Vagina (tissue), 2 donors: ENCODE data around the gene DIAPH3. TPM values are rescaled to one million over a fixed set of nuclear protein-coding genes. Genes with fewer than 3 reads are reported as not detected.

Experiments
- DNase-seq, 2 donors: peaks; one replicate each; pipeline ENCODE4 v3.0.0-alpha.2; 2017; ENCODE audit errors: extremely low spot score in 2 of 2
- H3K27ac ChIP-seq: fragments of 200-600 bp; sonication (generic); one replicate; pipeline ENCODE4 v1.5.1; 2019
- H3K27me3 ChIP-seq: fragments of 200-600 bp; sonication (generic); one replicate; pipeline ENCODE4 v1.5.1; 2019
- H3K36me3 ChIP-seq, 2 donors: fragments of 200-600 bp; sonication (generic); one replicate each; pipeline ENCODE4 v1.5.1; 2017 to 2019
- H3K4me1 ChIP-seq: fragments of 200-600 bp; sonication (generic); one replicate; pipeline ENCODE4 v1.5.1; 2019
- H3K4me3 ChIP-seq, 2 donors: fragments of 200-600 bp; sonication (generic); 1 replicate in 1 of 2; 2 replicates in 1 of 2; pipeline ENCODE4 v1.5.1; 2016 to 2019
- H3K9me3 ChIP-seq: fragments of 200-600 bp; sonication (generic); one replicate; pipeline ENCODE4 v1.5.1; 2019
- POLR2A ChIP-seq, 2 donors: fragments of 450-650 bp; IDR thresholded peaks; one replicate each; pipeline ENCODE4 v1.6.1; 2017; ENCODE audit warnings: antibody characterized with exemption in 2 of 2, mild to moderate bottlenecking in 2 of 2, moderate library complexity in 2 of 2
- POLR2AphosphoS5 ChIP-seq, 2 donors: sonication (generic); formaldehyde crosslinking; IDR thresholded peaks; one replicate each; pipeline ENCODE4 v1.9.0; 2017; ENCODE audit warnings: antibody characterized with exemption in 2 of 2, mild to moderate bottlenecking in 2 of 2, low read depth in 1 of 2; ENCODE audit not compliant: insufficient read depth in 1 of 2
- intact Hi-C: fragments of 100-400 bp; cut with DNase I; formaldehyde crosslinking; loops from one replicate; pipeline ENCODE4 v1.15.1; 2023
- total RNA-seq: library from RNA; depleted of rRNA; stranded (reverse); fragments of >200 nt; gene quantifications from one replicate; pipeline ENCODE4 v1.2.3, GENCODE V29; 2016
- TF ChIP-seq, protein P1 (sequence below), 3 experiments: fragments of 450-650 bp in 2 of 3; fragments of 200-600 bp in 1 of 3; sonication (generic) in 1 of 3; IDR thresholded peaks; one replicate each; pipeline ENCODE4 v1.5.1; 2017 to 2019; ENCODE audit warnings: antibody characterized with exemption in 3 of 3, mild to moderate bottlenecking in 2 of 3, moderate library complexity in 2 of 3

The DIAPH3 gene
- total RNA-seq, 1 donor from 2014 or later: 1.2 TPM

DNA sequence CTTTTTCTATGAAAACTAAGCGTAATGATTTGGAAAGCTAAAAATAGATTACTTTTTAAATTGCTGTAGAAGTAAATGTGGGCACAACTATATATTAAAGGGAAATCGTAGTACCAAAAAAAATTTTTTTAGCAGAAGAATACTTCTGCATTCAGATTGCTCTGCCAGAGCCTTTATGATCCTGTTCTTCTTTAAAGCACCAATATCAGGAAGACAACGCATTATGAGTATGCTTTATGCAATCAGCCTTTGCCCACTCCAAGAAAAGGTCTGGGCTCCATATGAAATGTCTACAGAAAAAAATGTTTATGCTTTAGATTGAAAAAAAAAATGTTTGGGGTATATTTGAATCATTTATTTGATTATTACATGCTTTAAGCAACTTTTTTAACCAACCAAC, 137.4 kb downstream of the DIAPH3 start:
- intact Hi-C loops: no loop called here
- no peak overlapping the region for H3K4me3 ChIP-seq
- TF ChIP-seq POLR2AphosphoS5 (IDR thresholded peaks at IDR 0.05; ENCODE audit: insufficient read depth in 1 of 2, low read depth in 1 of 2): no peak
- no peak for TF ChIP-seq POLR2A (IDR thresholded peaks at IDR 0.05)
- TF ChIP-seq, protein P1, sequence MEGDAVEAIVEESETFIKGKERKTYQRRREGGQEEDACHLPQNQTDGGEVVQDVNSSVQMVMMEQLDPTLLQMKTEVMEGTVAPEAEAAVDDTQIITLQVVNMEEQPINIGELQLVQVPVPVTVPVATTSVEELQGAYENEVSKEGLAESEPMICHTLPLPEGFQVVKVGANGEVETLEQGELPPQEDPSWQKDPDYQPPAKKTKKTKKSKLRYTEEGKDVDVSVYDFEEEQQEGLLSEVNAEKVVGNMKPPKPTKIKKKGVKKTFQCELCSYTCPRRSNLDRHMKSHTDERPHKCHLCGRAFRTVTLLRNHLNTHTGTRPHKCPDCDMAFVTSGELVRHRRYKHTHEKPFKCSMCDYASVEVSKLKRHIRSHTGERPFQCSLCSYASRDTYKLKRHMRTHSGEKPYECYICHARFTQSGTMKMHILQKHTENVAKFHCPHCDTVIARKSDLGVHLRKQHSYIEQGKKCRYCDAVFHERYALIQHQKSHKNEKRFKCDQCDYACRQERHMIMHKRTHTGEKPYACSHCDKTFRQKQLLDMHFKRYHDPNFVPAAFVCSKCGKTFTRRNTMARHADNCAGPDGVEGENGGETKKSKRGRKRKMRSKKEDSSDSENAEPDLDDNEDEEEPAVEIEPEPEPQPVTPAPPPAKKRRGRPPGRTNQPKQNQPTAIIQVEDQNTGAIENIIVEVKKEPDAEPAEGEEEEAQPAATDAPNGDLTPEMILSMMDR (IDR thresholded peaks at IDR 0.05): no peak

DNA sequence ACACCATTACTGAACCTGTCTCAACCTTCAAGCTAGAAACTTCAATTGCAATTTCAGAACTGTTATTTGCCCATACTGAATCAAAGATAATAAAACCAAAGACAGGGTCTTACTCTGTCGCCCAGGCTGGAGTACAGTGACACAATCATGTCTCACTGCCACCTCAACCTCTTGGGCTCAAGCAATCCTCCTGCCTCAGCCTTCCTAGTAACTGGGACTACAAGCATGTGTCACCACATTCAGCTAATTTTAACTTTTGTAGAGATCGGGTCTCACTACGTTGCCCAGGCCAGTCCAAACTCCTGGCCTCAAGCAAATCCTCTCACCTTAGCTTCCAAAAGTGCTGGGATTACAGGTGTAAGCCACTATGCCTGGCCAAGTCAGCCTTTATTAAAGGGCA, 143.4 kb downstream of the DIAPH3 start:
- DNase-seq: no peak
- intact Hi-C loops: no loop called here

More for the DNA sequence above, 137.4 kb downstream of the DIAPH3 start:
- no peak for DNase-seq
- no peaks in the 10 kb centered on the region for H3K27me3 ChIP-seq
- H3K4me1 ChIP-seq: no peaks in the 10 kb centered on the region
- no peak overlapping the region for H3K27ac ChIP-seq
- no peaks in the 10 kb centered on the region for H3K36me3 ChIP-seq
- no peaks in the 10 kb centered on the region for H3K9me3 ChIP-seq

DNA sequence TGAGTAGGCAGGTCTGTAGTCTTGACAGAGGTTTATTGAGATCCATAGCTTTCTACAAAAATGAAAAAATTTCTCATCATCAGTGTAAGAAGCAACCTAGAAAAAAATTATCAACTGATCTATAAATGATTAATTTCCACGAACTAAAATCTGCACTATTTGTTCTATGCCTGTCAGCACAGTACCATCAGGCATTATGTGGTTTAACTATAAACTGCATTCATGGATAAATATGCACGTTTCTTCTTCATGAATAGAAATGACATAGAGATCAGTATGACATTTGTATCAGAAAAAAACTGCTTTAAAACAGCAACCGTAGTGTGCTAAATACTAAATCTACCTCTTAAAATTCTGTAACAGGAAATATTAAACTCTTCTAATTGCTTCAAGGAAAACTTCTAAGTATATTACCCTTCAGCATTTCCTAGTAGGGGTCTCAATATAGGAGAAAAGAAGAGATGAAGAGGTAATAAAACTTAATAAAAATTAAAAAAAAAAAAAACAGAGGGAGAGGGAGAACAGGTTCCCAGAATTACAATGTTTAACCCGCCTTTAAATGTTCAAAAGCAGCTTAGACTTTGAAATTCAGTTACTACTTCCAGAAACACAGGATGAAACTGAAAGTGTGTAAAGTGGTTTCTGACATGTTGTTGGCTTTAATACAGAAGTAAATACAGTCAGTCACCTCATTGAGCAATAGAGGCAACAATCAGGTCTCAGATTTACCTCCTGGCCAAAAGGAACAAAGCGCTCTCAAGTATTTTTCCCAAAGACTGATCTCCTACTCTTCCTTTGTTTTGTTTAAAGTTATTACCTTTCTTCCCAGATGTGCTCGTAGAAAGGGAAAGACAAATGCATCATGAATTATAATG, 144.4 kb downstream of the DIAPH3 start:
- DNase-seq: no peak
- no peaks in the 10 kb centered on the region for H3K9me3 ChIP-seq
- H3K36me3 ChIP-seq: no peaks in the 10 kb centered on the region
- TF ChIP-seq, protein P1 (IDR thresholded peaks at IDR 0.05): no peak
- TF ChIP-seq POLR2A (IDR thresholded peaks at IDR 0.05): no peak
- TF ChIP-seq POLR2AphosphoS5 (IDR thresholded peaks at IDR 0.05; ENCODE audit: insufficient read depth in 1 of 2, low read depth in 1 of 2): no peak
- H3K4me1 ChIP-seq: no peaks in the 10 kb centered on the region
- intact Hi-C loops: no loop called here
- H3K4me3 ChIP-seq: no peak overlapping the region
- no peak overlapping the region for H3K27ac ChIP-seq
- no peaks in the 10 kb centered on the region for H3K27me3 ChIP-seq

More for the DNA sequence above, 143.4 kb downstream of the DIAPH3 start:
- H3K4me1 ChIP-seq: no peaks in the 10 kb centered on the region
- no peaks in the 10 kb centered on the region for H3K27me3 ChIP-seq
- H3K36me3 ChIP-seq: no peaks in the 10 kb centered on the region
- no peak overlapping the region for H3K4me3 ChIP-seq
- no peaks in the 10 kb centered on the region for H3K9me3 ChIP-seq
- TF ChIP-seq POLR2AphosphoS5 (IDR thresholded peaks at IDR 0.05; ENCODE audit: insufficient read depth in 1 of 2, low read depth in 1 of 2) (no peak), POLR2A (IDR thresholded peaks at IDR 0.05) (no peak)
- TF ChIP-seq, protein P1 (IDR thresholded peaks at IDR 0.05): no peak
- no peak overlapping the region for H3K27ac ChIP-seq

DNA sequence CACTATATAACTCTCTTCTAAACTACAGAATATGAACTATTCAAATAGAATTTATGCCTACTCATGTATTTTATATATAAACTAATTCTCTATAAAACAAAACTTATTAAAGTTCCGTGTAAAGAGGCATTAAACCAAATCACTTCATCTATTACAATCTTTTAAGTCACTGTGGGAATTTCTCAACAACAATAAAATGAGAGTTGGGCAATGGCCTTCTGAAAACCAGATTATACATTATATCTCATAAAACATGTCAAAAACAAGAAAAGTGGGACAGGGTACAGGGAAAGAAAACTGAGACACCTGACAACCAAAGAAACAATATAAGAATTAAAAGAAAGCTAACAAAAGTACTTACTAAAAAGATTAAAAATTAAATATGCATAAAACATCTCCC, 145.2 kb downstream of the DIAPH3 start:
- intact Hi-C loops: no loop called here
- no peak for DNase-seq
- no peaks in the 10 kb centered on the region for H3K4me1 ChIP-seq
- H3K9me3 ChIP-seq: no peaks in the 10 kb centered on the region
- H3K36me3 ChIP-seq: no peaks in the 10 kb centered on the region
- TF ChIP-seq, protein P1 (IDR thresholded peaks at IDR 0.05): no peak
- TF ChIP-seq POLR2A (IDR thresholded peaks at IDR 0.05) (no peak), POLR2AphosphoS5 (IDR thresholded peaks at IDR 0.05; ENCODE audit: insufficient read depth in 1 of 2, low read depth in 1 of 2) (no peak)
- no peak overlapping the region for H3K4me3 ChIP-seq
- no peaks in the 10 kb centered on the region for H3K27me3 ChIP-seq
- H3K27ac ChIP-seq: no peak overlapping the region

DNA sequence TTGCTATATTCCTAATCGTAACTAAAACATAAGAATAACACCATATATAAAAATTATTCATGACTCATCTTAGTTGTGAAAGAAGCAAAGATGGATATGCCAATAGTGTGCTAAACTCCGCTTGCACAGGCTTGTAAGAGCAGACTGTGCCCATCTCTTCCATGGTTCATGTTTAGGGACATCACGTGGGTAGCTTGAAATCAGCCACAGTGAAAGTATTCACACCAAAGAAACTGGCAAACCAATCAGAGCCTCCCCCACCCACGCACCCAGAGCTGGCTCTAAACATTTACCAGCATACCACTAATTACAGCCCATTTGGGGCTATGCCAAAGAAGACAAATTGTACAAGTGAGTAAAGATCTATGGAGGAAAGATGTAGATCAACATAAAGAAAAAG, 147.5 kb downstream of the DIAPH3 start:
- Histone ChIP-seq H3K27me3 (no peaks in the 10 kb centered on the region), H3K27ac (no peak overlapping the region), H3K36me3 (no peaks in the 10 kb centered on the region), H3K4me3 (no peak overlapping the region), H3K9me3 (no peaks in the 10 kb centered on the region), H3K4me1 (no peaks in the 10 kb centered on the region)
- no peak for DNase-seq
- intact Hi-C loops: no loop called here
- TF ChIP-seq, protein P1 (IDR thresholded peaks at IDR 0.05): no peak
- TF ChIP-seq POLR2A (IDR thresholded peaks at IDR 0.05): no peak
- no peak for TF ChIP-seq POLR2AphosphoS5 (IDR thresholded peaks at IDR 0.05; ENCODE audit: insufficient read depth in 1 of 2, low read depth in 1 of 2)
